Chondrocyte (in vitro differentiated cells): ENCODE results near the gene TEKT5. TPM values are rescaled to one million over a fixed set of nuclear protein-coding genes. Genes with fewer than 3 reads are reported as not detected.

Source experiments
- DNase-seq: peaks from one replicate; pipeline ENCODE4 v3.0.0; 2021; ENCODE audit warnings: mixed read lengths, low spot score
- H3K27ac Mint-ChIP-seq: one replicate; pipeline ENCODE4 v1.8.0; 2021; ENCODE audit warnings: mild to moderate bottlenecking, moderate library complexity, mixed read lengths; ENCODE audit not compliant: unreplicated experiment
- H3K27me3 Mint-ChIP-seq: 2 replicates; pipeline ENCODE4 v1.8.0; 2021; ENCODE audit warnings: low read depth, mixed read lengths
- H3K36me3 Mint-ChIP-seq: 2 replicates; pipeline ENCODE4 v1.8.0; 2021; ENCODE audit warnings: low read depth, mixed read lengths
- H3K4me1 Mint-ChIP-seq: 2 replicates; pipeline ENCODE4 v1.8.0; 2021; ENCODE audit warnings: low read depth, mild to moderate bottlenecking, mixed read lengths
- H3K4me3 Mint-ChIP-seq: one replicate; pipeline ENCODE4 v1.8.0; 2021; ENCODE audit warnings: mild to moderate bottlenecking, moderate library complexity, mixed read lengths; ENCODE audit not compliant: unreplicated experiment
- H3K9me3 Mint-ChIP-seq: 2 replicates; pipeline ENCODE4 v1.8.0; 2021; ENCODE audit warnings: low read depth, mixed read lengths
- total RNA-seq: library from RNA; stranded (reverse); gene quantifications from 3 replicates; pipeline ENCODE4 v1.2.1, GENCODE V29; 2021
- TF ChIP-seq, protein P1 (sequence below): fragments of 200-600 bp; sonication (generic); IDR thresholded peaks from 2 replicates; pipeline ENCODE4 v1.5.0; 2021; ENCODE audit warnings: antibody characterized with exemption, mild to moderate bottlenecking, moderate library complexity

TEKT5 gene
- total RNA-seq, 1 donor from 2014 or later = not detected

DNA sequence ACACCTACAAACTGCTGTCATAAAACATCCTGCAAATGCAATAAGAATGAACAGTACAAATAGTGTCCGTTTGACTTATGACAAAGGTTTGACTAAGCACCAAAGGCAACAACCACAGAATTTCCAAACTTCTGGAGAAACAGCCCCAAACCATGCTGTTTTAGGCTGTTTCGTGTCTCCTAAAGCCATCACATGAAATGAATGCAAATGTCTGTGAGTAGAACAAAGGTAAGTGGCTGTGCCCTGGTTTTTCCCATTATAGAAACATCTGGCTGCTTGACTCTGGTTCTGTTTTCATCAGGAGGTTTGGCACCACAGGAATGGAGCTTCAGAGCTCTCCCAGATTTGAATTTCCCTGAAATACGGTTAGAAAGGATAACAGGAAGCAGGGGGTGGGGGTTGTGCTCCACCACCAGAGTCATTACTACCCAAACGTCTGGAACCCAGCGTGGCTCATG lies 109.7 kb downstream of the TEKT5 start:
- no peak for DNase-seq
- H3K4me3 Mint-ChIP-seq = no peak overlapping the region
- peaks cover 22% of the 10 kb centered on the region for H3K27me3 Mint-ChIP-seq
- H3K9me3 Mint-ChIP-seq = no peaks in the 10 kb centered on the region
- no peaks in the 10 kb centered on the region for H3K36me3 Mint-ChIP-seq
- no peak overlapping the region for H3K27ac Mint-ChIP-seq
- H3K4me1 Mint-ChIP-seq = peaks cover 4% of the 10 kb centered on the region
- TF ChIP-seq, protein P1, sequence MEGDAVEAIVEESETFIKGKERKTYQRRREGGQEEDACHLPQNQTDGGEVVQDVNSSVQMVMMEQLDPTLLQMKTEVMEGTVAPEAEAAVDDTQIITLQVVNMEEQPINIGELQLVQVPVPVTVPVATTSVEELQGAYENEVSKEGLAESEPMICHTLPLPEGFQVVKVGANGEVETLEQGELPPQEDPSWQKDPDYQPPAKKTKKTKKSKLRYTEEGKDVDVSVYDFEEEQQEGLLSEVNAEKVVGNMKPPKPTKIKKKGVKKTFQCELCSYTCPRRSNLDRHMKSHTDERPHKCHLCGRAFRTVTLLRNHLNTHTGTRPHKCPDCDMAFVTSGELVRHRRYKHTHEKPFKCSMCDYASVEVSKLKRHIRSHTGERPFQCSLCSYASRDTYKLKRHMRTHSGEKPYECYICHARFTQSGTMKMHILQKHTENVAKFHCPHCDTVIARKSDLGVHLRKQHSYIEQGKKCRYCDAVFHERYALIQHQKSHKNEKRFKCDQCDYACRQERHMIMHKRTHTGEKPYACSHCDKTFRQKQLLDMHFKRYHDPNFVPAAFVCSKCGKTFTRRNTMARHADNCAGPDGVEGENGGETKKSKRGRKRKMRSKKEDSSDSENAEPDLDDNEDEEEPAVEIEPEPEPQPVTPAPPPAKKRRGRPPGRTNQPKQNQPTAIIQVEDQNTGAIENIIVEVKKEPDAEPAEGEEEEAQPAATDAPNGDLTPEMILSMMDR = no peak

DNA sequence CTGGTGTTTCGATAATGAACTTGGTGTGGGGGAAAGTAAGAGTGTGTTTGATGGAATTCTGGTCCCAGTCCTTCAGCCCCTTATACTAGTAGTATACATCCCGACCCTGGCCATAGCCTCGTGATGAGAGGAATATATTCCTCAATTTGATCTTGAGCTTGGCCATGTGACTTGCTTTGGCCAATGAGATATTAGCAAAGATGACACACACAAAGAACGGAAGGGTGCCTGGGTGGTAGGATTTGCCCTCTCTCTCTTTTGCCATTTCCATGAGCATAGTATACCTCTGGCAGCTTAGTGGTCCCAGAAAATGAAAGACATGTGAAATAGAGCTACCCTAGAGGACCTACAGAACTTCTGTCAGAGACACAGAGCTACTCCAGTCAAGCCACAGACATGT lies 111.5 kb downstream of the TEKT5 start:
- Mint-ChIP-seq H3K4me3 (no peak overlapping the region), H3K36me3 (no peaks in the 10 kb centered on the region), H3K4me1 (peaks cover 19% of the 10 kb centered on the region), H3K27ac (no peak overlapping the region), H3K27me3 (peaks cover 10% of the 10 kb centered on the region), H3K9me3 (no peaks in the 10 kb centered on the region)
- TF ChIP-seq, protein P1 = no peak
- DNase-seq = no peak

DNA sequence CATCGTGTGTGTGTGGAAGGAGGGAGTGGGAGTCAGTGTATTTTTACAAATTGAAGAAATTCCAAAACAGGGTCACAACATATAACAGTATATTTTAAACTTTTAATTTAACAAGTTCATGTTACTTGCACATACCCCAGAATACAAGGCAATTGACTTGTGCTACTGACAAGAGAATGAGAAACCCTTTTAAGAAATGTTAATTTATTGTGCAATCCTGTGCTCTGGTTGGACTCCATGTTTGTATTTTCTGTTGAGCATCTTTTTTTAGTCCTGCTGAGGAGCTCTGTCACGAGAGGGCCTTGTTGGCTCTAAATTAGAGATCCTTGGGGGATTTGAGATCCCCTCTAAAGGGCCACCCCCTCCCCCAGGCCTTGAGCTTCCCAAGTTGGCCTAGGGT lies 113.2 kb downstream of the TEKT5 start:
- peaks cover 5% of the 10 kb centered on the region for H3K27me3 Mint-ChIP-seq
- H3K4me1 Mint-ChIP-seq = peaks cover 35% of the 10 kb centered on the region
- no peaks in the 10 kb centered on the region for H3K9me3 Mint-ChIP-seq
- DNase-seq = no peak
- peak overlapping the region; percentile 35 for H3K4me3 Mint-ChIP-seq
- H3K27ac Mint-ChIP-seq = no peak overlapping the region
- TF ChIP-seq, protein P1 = no peak
- no peaks in the 10 kb centered on the region for H3K36me3 Mint-ChIP-seq

DNA sequence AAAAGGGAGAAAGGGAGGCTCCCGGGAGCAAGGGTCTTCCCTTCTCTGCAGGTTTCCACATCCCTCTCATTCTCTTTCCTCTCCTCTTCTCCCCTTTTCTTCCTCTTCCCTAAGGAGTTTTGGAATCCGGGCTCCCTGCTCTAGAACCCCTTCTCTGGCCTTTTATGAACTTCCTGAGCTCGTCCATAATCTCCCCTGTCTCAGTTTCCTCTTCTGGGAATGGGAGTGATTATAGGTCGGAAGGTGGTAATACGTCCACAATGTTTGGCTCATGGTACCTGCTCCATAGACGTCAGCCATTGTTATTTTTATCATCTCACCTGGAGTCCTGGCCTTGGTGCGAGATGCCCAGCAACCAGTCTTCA lies 113.9 kb downstream of the TEKT5 start:
- no peak for DNase-seq
- Mint-ChIP-seq H3K4me3 (peak overlapping the region; percentile 72), H3K36me3 (no peaks in the 10 kb centered on the region), H3K4me1 (peaks cover 37% of the 10 kb centered on the region), H3K27ac (no peak overlapping the region), H3K27me3 (peaks cover 5% of the 10 kb centered on the region), H3K9me3 (no peaks in the 10 kb centered on the region)
- TF ChIP-seq, protein P1 = no peak

DNA sequence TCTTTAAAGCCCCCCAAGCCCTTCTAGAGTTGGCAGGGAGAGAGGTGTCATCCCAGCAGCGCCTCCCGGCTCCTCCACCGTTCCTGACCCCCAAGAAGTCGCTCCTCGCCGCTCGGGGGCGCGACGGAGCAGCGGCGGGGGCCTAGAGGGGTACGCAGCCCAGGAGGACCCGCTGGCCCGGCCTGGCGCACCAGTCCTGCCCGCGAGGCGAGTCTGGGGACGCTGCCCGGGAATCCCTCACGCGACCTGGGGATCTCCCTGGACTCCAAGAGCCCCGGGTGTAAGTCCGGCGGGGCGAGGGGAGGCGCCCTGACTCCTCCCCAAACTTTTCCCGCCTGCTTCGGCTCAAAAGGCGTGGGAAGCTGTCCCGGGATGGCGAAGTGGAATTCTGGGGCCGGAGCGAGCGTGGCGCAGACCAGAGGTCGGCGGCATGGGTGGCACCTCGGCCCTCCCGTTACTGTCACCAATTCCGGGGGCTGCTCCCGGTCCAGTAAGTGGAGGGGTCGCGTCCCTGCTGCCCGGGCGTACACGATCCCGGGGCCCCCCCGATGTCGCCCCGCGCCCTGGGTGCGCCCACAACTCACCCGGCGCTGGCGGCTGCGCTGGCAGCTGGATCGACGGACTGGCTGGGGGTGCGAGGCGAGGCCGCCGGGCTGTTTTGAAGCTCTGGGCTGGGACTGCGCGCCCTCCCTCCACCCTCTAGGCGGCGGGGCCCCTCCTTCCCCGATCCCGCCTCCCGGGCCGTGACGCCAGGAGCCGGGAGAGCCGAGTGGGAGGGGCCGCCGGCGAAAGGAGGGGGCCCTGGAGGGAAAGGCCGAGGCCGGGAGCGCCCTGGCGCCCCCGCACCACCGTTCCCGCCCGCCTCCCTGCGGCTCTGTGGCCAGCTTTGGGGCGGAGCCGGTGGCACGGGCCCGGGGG lies 114.5 kb downstream of the TEKT5 start, which contains the start of gene EMP2:
Gene EMP2, minus strand, starts transcription at position 634 of the 918 bp plus-strand sequence. CDS start 32,981 bp downstream, outside the sequence.
- no peaks in the 10 kb centered on the region for H3K36me3 Mint-ChIP-seq
- DNase-seq = no peak
- TF ChIP-seq, protein P1 = peak; percentile 76
- peaks cover 36% of the 10 kb centered on the region for H3K4me1 Mint-ChIP-seq
- H3K27me3 Mint-ChIP-seq = peaks cover 5% of the 10 kb centered on the region
- no peaks in the 10 kb centered on the region for H3K9me3 Mint-ChIP-seq
- H3K4me3 Mint-ChIP-seq = peak within 1 kb of the TSS; percentile 72
- peak within 1 kb of the TSS; percentile 36 for H3K27ac Mint-ChIP-seq
